Thyroid gland (tissue), 4 donors: ENCODE data around the gene VAPA.

Experiments used
- CTCF ChIP-seq, 6 experiments: fragments of 200-600 bp in 3 of 6; fragments of 450-650 bp in 3 of 6; sonication (generic) in 3 of 6; IDR thresholded peaks; one replicate each; pipeline ENCODE4 v1.5.1; 2016 to 2019; ENCODE audit warnings: antibody characterized with exemption in 6 of 6, mild to moderate bottlenecking in 2 of 6, inconsistent platforms in 1 of 6, moderate library complexity in 1 of 6
- POLR2A ChIP-seq, 2 donors: fragments of 450-650 bp; IDR thresholded peaks; one replicate each; pipeline ENCODE4 v1.6.1; 2017; ENCODE audit warnings: antibody characterized with exemption in 2 of 2, mild to moderate bottlenecking in 2 of 2, moderate library complexity in 1 of 2

- TF ChIP-seq POLR2A (IDR thresholded peaks at IDR 0.05) = no peak
- TF ChIP-seq CTCF (IDR thresholded peaks at IDR 0.05) = no peak
Measured at GRCh38 chr18:9886005-9886348, 27.8 kb upstream of the VAPA start.
